GM12874 (cell line): ENCODE results near the gene GFOD1.

ENCODE experiments used
- TF ChIP-seq, protein P1 (sequence below): IDR thresholded peaks from 2 replicates; pipeline ENCODE4 v1.5.1; 2011; ENCODE audit warnings: low read depth, mild to moderate bottlenecking, control low read depth, low read length, moderate library complexity; ENCODE audit not compliant: insufficient read depth

GFOD1 gene

DNA sequence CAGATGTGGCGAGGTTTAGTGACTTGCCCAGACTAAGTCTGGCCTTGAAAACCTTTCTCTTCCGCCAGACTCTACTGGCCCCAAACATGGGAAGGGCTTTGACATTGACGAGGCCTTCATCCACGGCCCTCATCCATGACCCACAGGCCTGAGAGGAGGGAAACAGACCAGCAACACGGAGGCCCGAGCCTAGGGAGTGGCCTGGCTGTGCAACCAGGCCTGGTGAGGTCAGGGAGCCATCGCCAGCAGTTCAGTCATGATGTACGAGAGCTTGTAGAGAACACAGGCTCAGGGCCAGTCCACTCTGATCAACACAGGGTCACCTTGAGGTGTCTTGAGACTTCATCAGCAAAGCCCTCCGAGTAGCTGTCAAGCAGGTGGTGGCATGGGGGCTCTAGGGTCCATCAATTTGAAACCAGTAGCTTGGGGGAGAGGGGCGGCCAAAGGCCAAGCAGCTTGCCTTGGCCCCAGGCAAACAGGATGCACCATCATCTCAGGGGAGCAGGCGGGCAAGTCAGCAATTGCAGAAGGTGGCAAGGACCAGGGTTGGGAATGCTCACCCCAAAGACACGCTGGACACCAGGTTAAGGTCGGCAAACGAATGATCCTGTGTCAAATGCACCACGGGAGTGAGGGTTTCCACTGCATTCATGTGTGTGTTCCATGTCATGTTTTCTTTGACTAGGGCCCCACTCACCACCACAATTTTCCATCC, 36.1 kb downstream of the GFOD1 start:
- TF ChIP-seq, protein P1, sequence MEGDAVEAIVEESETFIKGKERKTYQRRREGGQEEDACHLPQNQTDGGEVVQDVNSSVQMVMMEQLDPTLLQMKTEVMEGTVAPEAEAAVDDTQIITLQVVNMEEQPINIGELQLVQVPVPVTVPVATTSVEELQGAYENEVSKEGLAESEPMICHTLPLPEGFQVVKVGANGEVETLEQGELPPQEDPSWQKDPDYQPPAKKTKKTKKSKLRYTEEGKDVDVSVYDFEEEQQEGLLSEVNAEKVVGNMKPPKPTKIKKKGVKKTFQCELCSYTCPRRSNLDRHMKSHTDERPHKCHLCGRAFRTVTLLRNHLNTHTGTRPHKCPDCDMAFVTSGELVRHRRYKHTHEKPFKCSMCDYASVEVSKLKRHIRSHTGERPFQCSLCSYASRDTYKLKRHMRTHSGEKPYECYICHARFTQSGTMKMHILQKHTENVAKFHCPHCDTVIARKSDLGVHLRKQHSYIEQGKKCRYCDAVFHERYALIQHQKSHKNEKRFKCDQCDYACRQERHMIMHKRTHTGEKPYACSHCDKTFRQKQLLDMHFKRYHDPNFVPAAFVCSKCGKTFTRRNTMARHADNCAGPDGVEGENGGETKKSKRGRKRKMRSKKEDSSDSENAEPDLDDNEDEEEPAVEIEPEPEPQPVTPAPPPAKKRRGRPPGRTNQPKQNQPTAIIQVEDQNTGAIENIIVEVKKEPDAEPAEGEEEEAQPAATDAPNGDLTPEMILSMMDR: no peak

DNA sequence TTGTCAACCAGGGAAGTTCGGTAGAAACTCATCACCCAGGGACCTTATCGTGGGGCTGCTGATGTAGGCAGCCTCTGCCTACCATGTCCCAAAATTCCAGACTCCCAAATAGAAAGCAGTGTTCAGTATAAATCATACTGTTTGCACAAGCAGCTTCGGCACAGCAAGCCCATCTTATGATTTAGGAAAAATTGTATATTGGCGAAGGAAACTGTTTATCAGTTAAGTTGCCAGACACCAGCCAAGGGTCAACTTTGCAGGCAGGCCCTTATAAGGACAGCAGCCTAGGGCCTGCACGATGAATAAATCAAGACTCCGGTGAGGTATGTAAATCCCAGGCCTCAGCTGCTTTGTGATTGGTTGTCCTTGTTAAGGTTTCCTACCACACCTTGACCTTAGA, 36.8 kb downstream of the GFOD1 start:
- TF ChIP-seq, protein P1: no peak

DNA sequence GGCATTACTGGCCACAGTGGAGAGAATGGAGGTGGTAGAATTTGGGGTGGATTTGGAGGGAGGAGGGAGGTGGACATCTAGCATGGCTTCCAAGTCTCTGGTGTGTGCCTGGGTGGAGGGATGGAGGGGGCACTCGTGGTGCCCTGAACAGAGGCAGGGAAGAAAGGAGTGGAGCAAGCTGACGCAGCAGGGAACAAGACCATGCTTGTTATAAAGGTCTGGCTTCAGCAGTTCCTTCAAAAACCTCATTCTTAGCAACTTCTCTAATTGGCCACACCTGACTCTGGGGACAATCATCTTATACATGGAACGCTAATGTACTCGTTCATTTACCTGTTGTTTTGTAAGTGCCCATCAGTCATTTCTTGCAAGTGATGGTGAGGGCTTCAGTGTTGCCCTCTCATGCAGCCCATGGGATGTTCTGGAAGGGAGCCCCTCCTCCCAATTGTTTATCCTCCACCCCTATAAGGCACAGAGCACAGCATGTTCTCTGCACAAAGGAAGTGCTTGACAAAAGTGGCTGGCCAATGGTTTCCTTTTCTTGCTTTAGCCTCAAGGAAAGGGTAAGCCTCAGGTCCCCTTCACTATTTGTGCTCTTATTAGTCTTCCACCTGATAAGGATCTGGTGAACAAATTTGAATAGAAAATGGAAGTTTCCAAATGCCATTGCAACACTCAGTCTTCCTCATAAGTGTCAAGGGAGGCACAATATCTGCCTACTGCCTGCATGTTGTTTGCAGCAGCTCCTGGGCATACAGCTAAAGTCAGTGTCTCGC, 39.3 kb downstream of the GFOD1 start:
- TF ChIP-seq, protein P1: no peak

DNA sequence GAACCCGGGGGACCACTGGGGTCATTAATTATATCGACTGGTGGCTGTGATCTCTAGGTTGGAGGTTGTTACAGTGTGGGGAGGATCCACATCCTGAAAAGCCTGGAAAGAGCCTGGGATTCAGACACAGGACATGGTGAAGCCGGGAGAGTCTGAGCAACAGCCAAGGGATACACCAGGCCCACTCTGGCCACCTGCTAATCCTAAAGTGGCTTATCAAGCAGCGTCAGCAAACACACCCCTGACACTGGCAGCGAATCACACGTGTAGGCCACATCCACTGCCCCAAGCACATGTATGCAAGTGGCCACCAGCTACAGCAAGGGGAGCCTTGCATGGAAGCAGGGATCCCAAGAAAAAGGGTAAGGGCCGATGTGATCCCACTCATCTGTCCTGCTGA, 41.0 kb downstream of the GFOD1 start:
- TF ChIP-seq, protein P1: no peak

DNA sequence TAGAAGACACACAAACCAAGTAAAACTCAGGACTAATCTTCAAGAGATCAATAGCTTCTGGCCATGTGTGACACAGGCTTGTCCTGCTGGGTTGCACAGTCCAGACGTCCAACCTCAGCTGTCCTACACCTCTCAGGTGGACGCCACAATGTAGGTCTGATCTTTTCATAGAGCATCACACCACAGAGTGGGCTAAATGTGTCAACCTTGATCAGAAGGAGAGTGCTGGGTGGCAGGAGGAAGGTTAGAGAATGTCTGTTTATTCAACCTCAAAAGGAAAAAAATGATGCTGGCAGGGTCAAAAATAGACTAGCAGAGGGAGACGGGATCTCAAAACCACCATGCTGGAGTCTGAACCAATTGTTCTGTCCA, 41.7 kb downstream of the GFOD1 start:
- TF ChIP-seq, protein P1: no peak

DNA sequence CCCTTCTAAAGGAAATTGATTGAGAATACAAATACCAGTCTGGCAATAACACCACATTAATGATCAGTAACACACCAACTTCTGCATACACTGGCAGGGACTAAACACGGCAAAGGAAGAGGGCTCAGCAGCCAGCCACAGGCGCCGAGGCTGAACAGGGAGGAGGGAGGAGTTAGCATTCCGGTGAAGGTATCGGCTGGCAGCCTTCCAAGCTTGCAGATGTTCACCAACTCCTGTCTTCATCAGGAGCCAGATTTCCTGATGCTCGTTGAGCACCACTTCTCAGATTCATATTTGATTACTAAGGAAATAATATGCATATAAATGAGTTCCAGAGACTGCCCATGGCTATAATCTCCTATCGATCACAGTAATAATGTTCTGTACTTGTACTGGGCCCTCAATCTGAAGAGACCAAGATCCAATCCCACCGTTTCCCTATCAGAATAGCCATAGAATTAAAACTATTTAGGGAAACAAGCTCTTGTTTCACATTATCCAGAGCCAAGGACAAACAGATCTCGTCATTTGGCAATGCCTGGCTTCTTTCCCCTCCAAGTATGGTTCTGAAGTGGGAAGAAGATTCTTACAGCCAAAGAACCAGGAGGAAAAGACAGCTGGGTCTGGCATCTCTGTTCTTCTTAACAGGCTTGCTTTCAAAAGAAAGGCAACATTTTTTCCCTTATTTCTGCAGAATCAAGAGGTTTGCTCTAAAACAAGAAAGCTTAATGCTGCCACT, 42.2 kb downstream of the GFOD1 start:
- TF ChIP-seq, protein P1: no peak

DNA sequence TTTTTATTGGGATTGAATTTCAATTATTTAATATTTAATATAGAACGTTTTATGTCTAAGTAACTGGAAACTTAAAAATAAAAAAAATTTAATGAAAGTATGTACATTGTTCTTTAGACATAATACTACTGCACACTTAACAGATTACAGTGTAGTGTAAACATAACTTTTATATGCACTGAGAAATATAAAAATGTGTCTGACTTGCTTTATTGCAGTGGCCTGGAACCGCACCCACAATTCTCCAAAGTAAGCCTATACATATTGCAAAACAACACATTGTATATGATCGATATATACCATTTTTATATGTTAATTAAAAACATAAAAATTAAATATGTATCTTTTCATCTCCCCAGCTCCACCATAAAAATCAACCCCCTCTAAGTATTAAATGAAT, 42.8 kb downstream of the GFOD1 start:
- TF ChIP-seq, protein P1: no peak
